Inferior parietal cortex (tissue), 1 donor: ENCODE data around the gene GLOD4.
"Not testable (repeated sequence)": the region's sequence is repeated elsewhere in the genome, so short reads cannot be mapped to it uniquely, and the experiment has no call there.

Source experiments
- DNase-seq: peaks from one replicate; pipeline ENCODE4 v3.0.0-alpha.2; 2016; ENCODE audit errors: extremely low spot score

The GLOD4 gene

DNA sequence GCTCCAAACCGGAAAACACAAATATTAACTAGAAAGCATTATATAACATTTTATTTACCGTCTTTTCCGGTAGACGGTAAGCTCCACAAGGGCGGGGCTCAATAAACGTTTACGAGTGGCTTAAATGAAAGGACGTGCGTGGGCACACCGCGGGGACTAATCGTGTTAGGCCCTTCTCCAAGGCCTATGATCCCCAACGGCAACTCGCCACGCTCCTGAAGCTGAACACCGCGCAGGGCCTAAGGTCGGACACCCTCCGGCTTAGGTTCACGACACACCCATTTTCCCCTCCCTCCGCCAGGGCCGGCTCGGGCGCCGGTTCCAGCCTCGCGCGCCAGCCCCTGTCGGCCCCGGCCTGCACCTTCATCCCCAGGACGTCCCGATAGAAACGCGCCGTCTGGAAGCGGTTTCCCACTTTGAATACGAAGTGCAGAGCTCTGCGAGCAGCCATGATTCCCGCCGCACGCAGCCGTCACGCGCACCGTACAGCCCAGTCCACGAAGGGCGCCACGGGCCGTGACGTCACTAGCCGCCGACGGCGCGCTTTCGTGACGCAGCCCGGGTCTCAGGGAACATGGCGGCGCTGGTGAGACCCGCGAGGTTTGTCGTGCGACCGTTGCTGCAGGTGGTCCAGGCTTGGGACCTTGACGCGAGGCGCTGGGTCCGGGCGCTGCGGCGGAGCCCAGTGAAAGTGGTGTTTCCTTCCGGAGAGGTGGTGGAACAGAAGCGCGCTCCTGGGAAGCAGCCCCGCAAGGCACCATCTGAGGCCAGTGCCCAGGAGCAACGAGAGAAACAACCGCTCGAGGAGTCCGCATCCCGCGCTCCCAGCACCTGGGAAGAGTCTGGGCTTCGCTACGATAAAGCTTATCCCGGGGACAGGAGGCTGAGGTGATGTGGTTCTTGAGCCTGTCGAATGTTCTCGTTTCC is at the start of gene GLOD4, which contains the start of gene MRM3:
Gene GLOD4 (minus strand): TSS at position 476 of the 927 bp plus-strand sequence. CDS start 25 bp downstream, at position 451.
Gene MRM3 (plus strand): TSS at position 549 of the 927 bp plus-strand sequence. CDS start 26 bp downstream, at position 575.
- peak; percentile 93 for DNase-seq

DNA sequence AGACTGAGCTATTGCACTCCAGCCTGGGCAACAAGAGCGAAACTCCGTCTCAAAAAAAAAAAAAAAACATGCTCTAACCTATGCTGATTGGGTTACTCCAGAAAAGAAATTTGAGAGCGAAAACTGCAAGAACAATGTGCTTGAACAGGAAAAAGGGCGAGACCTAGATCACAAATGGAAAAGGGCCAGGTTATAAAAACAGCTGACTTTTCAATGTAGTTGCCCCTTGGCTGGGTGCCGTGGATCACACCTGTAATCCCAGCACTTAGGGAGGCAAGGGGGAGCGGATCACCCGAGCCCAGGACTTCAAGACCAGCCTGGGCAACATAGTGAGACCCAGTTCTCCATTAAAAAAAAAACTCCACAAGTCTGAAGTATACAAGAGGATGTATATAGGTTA is 48.9 kb upstream of the GLOD4 start:
- DNase-seq, result no peak

GRCh38 chr17:830381-830780 is 48.3 kb upstream of the GLOD4 start:
- DNase-seq, result no peak

DNA sequence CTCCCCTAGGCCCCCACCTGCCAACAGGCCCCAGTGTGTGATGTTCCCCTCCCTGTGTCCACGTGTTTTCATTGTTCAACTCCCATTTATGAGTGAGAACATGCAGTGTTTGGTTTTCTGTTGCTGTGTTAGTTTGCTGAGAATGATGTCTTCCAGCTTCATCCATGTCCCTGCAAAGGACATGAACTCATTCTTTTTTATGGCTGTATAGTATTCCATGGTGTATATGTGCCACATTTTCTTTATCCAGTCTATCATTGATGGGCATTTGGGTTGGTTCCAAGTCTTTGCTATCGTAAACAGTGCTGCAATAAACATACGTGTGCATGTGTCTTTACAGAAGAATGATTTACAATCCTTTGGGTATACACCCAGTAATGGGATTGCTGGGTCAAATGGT is 47.5 kb upstream of the GLOD4 start:
- not testable (repeated sequence) for DNase-seq

- no peak for DNase-seq
Observed at GRCh38 chr17:828761-829160, 46.7 kb upstream of the GLOD4 start.

DNA sequence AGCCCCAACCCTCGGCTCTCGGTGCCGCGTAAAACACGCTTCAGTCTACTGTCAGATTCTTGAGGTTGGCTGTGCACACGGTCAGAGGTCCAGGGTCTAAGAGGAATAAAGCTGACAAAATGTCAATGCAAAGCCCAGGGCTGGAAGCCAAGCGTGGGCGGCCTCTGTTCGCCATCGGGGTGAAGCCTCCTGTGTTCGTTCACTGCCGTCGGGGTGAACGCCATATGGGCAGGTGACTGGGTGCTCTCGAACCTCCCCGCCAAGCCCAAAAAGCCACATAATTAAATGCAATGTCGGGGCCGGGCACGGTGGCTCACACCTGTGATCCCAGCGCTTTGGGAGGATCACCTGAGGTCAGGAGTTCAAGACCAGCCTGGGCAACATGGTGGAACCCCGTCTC is 44.7 kb upstream of the GLOD4 start:
- DNase-seq, result no peak

- DNase-seq, result no peak
Observed at GRCh38 chr17:825216-825615, 43.1 kb upstream of the GLOD4 start.

GRCh38 chr17:824378-824777 is 42.3 kb upstream of the GLOD4 start:
- no peak for DNase-seq

DNA sequence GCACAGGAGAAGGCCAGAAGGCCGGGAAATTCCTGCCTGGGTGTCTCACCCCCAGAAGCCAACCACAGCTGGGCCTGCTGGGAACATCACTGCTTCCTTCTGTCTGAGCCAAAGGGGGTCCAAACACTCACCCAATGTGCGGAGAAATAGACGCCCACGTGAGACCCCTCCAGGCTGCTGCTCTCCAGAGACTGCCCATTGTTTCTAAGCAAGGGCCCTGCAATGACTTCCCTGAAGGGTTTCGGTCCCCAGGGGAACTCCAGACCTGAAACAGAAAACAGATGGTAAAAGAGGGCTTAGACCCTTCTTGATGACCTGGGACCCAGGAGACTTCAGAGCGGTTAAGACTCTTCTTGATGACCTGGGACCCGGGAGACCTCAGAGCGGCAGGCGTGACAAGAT is 41.4 kb upstream of the GLOD4 start:
- DNase-seq, result no peak

DNA sequence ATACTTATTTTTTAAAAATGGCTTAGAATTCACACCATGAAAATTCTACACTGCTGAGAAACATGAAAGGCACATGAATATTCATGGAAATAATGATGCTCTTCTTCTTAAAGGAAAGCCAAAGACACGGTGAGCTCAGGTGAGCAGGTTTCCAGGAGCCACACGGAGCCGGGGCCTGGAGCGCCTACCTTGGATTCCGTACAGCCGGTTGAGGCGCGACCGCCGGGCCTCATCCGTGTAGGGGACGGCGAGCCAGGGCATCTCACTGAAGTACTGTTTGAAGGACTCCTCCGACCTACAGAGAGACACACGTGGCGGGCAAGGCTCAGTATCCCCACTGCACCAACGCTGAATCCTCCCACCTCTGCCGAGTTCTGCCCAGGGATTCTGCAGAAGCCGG is 37.2 kb upstream of the GLOD4 start:
- DNase-seq, result no peak

DNA sequence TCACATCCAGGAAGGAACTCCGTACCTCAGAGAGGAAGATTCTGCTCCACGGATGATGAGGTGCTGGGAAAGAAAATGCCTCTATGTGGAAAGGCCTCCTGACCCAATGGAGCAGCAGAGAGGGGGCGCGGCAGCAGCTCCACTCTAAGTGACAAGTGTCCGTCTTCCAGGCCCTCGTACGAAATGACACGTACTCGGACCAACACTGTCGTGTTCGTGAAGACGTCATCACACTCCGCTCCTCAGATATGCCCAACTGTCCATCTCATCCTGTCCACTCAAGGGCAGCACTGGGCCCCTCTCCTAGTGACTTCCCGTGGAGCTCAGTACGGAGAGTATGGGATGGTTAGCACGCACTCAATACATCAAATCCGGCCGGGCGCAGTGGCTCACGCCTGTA is 32.3 kb upstream of the GLOD4 start:
- no peak for DNase-seq

DNA sequence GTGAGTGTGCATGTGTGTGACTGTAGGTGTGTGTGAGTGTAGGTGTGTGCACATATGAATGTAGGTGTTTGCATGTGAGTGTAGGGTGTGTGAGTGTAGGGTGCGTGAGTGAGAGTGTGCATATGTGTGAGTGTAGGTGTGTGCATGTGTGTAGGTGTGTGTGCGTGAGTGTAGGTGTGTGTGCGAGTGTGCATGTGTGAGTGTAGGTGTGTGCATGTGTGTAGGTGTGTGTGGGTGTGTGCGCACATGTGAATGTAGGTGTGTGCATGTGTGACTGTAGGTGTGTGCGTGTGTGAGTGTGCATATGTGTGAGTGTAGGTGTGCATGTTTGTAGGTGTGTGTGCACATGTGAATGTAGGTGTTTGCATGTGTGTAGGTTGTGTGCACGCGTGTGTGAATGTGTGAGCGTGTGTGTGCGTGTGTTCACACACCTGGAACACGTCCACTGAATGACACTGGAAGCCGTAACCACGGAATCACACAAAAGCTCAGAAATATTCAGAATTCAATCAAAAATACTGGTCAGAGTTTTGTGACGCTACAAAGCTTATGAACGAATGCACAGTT is 30.6 kb upstream of the GLOD4 start:
- DNase-seq, result no peak

GRCh38 chr17:811051-811784 is 29.1 kb upstream of the GLOD4 start:
- DNase-seq, result no peak

DNA sequence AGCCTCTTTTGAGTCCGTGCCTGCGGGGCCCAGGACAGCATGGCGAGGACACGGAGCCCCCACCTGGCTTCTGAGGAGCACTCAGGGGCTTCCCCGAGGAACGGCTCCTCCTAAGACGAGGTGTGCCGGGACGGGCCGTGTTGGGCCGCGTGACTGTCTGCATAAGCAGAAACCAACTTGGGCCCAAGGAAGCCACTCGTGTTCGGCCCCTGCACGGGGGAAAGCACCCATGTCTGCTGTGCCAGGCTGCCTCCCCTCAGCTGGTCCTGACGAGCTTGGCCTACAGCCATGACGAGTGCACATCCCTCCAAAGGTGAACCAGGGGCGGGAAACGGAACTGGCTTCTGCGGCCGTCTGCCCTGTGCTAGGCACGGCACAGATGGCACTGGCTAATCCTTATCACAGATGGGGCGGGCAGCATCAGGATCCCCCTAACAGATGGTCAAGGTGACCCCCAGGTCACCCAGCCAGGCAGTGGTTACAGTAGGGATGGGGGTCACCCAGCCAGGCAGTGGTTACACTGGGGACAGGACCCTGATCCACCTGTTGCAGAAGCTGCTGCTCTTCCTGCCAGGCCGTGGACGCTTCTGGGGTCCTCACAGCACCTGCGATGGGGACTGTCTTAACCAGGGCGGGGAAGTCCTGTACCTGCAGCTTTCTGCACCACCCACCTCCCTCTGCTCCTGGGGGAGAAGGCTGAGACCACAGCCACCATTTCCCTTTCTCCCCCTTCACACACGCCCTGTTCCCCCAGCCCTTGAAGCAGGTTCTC is 25.6 kb upstream of the GLOD4 start:
- no peak for DNase-seq

- no peak for DNase-seq
Observed at GRCh38 chr17:806781-807522, 24.9 kb upstream of the GLOD4 start.

DNA sequence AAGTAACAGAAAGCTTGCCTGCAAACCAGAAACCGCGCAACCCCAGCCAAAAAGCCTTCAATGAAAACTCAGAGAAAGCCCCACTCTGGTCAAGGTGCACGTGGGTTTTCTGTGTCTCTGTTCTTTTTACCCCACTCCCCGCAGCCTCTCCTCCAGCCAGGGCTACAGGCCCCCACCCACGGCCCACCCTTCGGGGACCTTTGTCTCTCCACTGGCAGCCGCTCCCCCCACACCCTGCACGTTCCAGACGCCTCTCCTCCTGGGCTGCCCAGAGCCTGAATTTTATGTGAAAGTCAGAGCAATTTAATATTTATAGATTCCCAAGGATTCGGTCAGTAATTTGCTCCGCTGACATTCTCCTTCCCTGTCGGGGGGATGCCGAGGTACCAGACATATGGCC is 24.3 kb upstream of the GLOD4 start:
- DNase-seq, result no peak

DNA sequence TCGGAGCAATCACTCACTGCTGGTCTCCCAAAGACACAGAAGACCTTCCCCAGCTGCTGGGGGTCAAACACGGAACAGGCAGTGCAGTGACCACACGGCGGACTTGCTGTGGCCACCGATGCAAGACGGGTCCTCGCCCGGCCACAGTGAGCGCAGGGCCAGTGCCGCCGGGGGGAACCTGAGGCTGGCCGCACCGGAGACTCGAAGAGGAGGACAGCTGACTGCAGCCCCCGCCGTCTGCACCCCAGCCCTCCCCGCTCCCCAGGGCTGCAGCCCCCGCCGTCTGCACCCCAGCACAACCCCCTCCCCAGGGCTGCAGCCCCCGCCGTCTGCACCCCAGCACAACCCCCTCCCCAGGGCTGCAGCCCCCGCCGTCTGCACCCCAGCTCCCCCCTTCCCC is 23.8 kb upstream of the GLOD4 start:
- DNase-seq, result not testable (repeated sequence)

- DNase-seq, result no peak
Observed at GRCh38 chr17:804541-805435, 22.7 kb upstream of the GLOD4 start.

DNA sequence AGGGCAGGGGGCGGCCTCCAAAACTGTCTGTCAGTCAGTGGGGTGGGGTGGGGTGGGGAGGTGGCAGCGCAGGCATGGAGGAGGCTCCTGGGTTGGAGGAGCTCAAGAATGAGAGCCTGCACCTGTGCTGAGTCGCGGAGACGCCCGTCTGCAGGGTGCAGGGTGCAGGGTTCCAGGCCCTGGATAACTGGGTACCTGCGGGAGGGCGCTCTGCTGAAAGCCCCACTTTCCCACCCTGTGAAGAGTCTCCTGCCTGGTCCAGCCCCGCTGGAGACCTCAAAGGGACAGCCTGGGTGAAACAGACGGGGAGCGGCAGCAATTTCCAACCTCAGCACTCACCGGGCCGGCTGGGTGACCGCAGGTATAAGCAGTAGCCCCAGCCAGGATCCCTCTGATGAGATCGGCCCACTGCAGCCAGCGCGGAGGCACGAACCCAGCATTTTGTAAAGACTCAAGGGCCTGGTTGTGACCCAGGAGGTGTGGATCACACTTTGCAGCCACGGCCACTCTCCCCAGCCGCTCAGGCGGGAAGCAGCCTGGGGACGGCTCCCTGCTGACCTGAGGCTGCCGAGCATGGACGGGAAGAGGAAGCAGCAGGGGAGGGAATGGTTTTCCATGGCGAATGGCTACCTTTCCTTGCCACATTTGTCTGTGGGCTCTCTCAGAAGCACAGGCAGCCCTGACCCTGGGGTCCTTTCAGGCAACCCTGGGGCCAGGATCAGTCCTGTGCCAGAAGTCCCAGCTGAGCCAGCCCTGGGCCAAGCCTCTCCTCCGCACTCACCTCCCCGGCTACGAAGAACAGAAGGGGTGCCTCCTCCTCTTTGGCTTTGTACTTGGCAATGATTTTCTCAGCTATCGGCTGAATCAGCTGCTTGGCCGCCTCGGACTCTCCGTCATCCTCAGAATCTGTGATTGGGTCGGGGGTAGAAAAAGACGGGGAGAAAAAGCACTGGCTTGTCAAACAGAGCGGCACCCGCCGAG is 21.1 kb upstream of the GLOD4 start:
- DNase-seq, result no peak
